Nephron progenitor cell (in vitro differentiated cells): ENCODE data around the gene ZDHHC11B.

Experiments
- DNase-seq: peaks from one replicate; pipeline ENCODE4 v3.0.0; 2021
- H3K27ac Mint-ChIP-seq: 2 replicates; pipeline ENCODE4 v1.8.0; 2021; ENCODE audit warnings: mild to moderate bottlenecking, moderate library complexity, mixed read lengths
- H3K27me3 Mint-ChIP-seq: 2 replicates; pipeline ENCODE4 v1.8.0; 2021; ENCODE audit warnings: mild to moderate bottlenecking, low read depth, mixed read lengths; ENCODE audit not compliant: poor library complexity
- H3K36me3 Mint-ChIP-seq: 2 replicates; pipeline ENCODE4 v1.8.0; 2021; ENCODE audit warnings: low read depth, mixed read lengths
- H3K4me1 Mint-ChIP-seq: 2 replicates; pipeline ENCODE4 v1.8.0; 2021; ENCODE audit warnings: mixed read lengths
- H3K4me3 Mint-ChIP-seq: 2 replicates; pipeline ENCODE4 v1.8.0; 2021; ENCODE audit warnings: mild to moderate bottlenecking, moderate library complexity, mixed read lengths
- H3K9me3 Mint-ChIP-seq: 2 replicates; pipeline ENCODE4 v1.8.0; 2021; ENCODE audit warnings: mild to moderate bottlenecking, moderate library complexity, mixed read lengths
- TF ChIP-seq, protein P1 (sequence below): fragments of 200-600 bp; sonication (generic); IDR thresholded peaks from 2 replicates; pipeline ENCODE4 v1.5.0; 2021; ENCODE audit warnings: antibody characterized with exemption

The ZDHHC11B gene

DNA sequence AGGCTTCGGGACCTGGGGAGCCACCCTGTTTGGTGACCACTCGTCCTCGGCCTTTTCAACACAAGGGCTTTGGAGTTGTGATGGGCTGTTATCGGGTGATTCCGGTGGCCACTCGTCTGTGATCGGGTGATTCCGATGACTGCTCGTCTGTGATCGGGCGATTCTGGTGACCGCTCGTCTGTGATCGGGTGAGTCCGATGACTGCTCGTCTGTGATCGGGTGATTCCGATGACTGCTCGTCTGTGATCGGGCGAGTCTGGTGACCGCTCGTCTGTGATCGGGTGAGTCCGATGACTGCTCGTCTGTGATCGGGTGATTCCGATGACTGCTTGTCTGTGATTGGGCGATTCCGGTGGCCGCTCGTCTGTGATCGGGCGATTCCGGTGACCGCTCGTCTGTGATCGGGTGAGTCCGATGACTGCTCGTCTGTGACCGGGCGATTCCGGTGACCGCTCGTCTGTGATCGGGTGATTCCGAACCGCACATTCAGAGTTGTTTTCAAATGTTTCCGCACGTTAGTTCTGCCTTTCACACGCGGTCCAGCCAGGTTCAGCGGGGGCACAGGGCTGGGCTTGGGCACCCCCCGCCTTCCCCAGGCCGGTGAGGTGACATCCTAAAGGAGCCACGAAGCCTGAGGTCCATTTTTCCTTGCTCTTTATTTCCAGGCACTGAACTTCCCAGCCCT lies 121.6 kb downstream of the ZDHHC11B start:
- Mint-ChIP-seq H3K4me1 (peaks cover 16% of the 10 kb centered on the region), H3K36me3 (peaks cover 61% of the 10 kb centered on the region), H3K9me3 (peaks cover 22% of the 10 kb centered on the region), H3K27me3 (no peaks in the 10 kb centered on the region), H3K4me3 (no peak overlapping the region), H3K27ac (no peak overlapping the region)
- TF ChIP-seq, protein P1, sequence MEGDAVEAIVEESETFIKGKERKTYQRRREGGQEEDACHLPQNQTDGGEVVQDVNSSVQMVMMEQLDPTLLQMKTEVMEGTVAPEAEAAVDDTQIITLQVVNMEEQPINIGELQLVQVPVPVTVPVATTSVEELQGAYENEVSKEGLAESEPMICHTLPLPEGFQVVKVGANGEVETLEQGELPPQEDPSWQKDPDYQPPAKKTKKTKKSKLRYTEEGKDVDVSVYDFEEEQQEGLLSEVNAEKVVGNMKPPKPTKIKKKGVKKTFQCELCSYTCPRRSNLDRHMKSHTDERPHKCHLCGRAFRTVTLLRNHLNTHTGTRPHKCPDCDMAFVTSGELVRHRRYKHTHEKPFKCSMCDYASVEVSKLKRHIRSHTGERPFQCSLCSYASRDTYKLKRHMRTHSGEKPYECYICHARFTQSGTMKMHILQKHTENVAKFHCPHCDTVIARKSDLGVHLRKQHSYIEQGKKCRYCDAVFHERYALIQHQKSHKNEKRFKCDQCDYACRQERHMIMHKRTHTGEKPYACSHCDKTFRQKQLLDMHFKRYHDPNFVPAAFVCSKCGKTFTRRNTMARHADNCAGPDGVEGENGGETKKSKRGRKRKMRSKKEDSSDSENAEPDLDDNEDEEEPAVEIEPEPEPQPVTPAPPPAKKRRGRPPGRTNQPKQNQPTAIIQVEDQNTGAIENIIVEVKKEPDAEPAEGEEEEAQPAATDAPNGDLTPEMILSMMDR: no peak
- DNase-seq: no peak

DNA sequence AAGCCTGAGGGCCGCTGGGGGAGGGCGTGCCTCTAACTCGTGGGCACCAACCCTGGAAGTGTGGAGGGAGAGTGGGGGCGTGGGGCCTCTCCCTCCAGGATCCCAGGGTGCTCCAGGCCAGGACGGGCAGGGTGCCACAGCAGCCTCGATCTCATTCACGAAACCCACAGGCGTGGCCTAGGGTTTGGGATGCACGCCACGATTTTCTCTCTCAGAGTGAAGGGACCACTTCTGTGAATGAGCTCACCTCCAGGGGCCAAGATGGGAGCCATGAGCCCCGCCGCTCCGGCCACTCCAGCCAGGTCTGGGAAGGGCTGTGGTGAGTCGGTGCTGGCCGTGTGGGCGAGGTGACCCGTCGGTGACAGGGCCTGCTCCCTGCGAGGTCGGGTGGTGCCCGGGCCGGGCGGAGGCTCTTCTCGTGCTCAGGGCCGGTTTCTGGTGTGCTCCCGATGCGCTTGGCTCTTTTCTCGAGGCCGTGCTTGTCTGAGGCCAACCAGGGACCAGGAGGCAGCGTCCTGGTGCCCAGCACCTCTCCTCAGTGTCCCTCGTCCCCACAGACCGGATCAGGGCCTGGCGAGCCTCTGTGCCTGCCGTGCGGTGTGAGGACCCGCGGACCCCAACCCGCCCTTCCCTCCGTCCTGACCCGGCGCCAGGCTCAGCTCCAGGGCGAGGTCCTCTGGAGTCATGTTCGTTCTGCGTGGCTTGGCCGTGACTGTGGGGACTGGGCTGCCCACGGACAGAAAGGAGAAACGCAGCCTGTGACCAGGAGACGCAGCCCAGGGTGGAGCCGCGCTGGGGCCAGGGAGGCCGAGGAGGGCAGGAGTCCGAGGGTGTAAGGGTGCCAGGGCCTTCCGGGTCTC lies 122.4 kb downstream of the ZDHHC11B start:
- Mint-ChIP-seq H3K27ac (no peak overlapping the region), H3K4me1 (peaks cover 10% of the 10 kb centered on the region), H3K27me3 (no peaks in the 10 kb centered on the region), H3K9me3 (peaks cover 28% of the 10 kb centered on the region), H3K4me3 (no peak overlapping the region), H3K36me3 (peaks cover 62% of the 10 kb centered on the region)
- no peak for DNase-seq
- TF ChIP-seq, protein P1: no peak

DNA sequence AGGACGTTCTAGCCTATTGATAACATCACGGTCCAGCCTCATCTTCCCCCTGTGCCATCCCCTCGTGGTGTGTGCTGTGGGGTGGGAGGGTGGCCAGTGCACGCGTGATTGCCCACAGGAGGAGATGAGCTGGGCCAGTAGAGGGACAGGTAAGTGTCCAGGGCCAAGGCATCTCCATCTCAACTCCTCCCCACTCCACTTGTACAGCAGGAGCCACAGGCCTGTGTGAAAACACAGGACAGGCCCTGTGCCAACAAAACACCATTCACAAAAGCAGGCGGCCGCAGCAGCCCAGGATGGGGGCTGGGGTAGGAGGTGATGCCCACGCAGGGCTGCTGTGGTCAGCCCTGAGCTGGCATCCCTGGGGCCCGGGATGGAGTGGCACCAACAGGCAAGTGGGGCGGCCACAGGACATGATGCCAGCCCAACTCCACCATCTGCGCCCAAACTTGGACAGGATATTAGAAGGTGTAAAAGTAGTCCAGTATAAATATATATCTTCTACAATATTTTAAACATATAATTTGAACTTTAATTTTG lies 124.0 kb downstream of the ZDHHC11B start:
- peaks cover 71% of the 10 kb centered on the region for H3K36me3 Mint-ChIP-seq
- DNase-seq: no peak
- H3K4me1 Mint-ChIP-seq: peaks cover 10% of the 10 kb centered on the region
- no peak overlapping the region for H3K4me3 Mint-ChIP-seq
- H3K27ac Mint-ChIP-seq: no peak overlapping the region
- H3K9me3 Mint-ChIP-seq: peaks cover 28% of the 10 kb centered on the region
- TF ChIP-seq, protein P1: no peak
- H3K27me3 Mint-ChIP-seq: no peaks in the 10 kb centered on the region
